GM18907 (cell line): ENCODE results near the gene TSPYL6.

Source experiments
- ATAC-seq: cut with Tn5 transposase; IDR thresholded peaks from one replicate; pipeline ENCODE4 v1.9.1; 2021; ENCODE audit warnings: mild to moderate bottlenecking, moderate library complexity; ENCODE audit not compliant: unreplicated experiment

Gene TSPYL6

DNA sequence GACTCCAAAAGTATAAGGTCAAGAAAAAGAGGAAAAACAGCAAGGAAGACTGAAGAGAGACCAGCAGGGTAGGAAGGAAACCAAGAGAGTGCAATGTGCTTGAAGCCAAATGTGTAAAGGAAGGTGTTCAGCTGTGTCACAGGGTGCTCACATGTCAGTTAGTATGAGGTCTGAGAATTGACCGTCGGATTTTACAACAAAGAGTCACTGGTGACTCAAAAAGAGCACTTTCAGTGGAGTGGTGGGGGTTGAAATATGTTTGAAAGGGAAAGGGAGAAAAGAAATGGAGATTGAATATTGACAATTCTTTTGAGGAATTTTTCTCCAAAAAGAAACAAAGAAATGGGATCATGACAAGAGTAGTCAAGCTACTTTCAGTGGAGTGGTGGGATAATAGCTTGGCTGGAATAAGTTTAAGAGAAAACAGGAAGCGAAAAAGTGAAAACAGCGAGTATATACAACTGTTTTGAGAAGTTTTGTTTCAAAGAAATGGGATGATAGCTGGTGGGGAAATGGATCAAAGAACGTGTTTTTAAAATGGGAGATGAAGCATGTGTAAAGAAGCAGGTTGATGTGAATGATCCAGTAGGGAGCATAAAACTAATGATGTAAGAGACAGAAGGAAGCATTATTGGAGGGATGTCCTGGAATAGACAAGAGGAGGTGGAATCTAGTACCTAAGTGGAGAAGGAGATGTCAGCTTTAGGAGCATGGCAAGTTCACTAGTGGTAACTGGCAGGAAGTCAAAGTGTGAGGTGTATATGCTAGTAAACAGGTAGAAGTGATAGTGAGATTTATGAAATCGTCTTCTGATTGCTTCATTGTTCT is 3.6 kb upstream of the TSPYL6 start:
- peak; percentile 62 for ATAC-seq

- no peak for ATAC-seq
These were observed 2.1 kb upstream of the TSPYL6 start for GRCh38 chr2:54258166-54258565.

- no peak for ATAC-seq
These were observed 569 bp downstream of the TSPYL6 start for GRCh38 chr2:54255230-54256090.

DNA sequence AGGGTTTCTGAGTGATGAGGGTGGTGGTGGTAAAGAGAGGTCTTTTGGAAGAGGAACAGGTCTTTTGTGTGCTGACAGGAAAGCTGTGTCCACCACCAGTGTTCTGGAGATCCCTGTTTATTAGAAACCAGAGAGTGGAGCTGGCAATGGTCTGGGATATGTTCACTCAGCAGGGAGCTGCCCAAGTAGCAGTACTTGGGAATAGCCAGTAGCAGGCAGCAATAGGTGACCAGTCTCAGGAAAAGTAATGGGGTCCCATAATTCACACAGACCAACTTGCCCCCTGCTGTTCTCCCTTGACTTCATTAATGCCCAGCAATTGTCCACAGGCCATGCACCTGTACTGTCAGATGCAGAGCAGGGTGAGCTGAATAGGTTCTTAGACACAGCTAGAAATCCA is 1.8 kb downstream of the TSPYL6 start:
- ATAC-seq: no peak

DNA sequence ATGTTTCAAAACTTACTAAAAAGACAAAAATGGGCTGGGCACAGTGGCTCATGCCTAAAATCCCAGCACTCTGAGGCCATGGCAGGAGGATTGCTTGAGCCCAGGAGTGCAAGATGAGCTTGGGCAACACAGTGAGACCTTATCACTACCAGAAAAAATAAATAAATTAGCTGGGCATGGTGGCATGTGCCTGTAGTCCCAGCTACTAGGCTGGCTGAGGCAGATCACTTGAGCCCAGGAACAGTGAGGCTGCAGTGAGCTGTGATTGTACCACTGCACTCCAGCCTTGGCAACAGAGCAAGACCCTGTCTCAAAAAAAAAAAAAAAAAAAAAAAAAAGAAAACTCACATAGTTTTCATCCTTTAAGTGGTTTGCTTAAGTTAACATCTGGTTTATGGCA is 6.4 kb downstream of the TSPYL6 start:
- ATAC-seq: no peak

GRCh38 chr2:54247115-54247514 is 8.9 kb downstream of the TSPYL6 start:
- ATAC-seq: no peak

DNA sequence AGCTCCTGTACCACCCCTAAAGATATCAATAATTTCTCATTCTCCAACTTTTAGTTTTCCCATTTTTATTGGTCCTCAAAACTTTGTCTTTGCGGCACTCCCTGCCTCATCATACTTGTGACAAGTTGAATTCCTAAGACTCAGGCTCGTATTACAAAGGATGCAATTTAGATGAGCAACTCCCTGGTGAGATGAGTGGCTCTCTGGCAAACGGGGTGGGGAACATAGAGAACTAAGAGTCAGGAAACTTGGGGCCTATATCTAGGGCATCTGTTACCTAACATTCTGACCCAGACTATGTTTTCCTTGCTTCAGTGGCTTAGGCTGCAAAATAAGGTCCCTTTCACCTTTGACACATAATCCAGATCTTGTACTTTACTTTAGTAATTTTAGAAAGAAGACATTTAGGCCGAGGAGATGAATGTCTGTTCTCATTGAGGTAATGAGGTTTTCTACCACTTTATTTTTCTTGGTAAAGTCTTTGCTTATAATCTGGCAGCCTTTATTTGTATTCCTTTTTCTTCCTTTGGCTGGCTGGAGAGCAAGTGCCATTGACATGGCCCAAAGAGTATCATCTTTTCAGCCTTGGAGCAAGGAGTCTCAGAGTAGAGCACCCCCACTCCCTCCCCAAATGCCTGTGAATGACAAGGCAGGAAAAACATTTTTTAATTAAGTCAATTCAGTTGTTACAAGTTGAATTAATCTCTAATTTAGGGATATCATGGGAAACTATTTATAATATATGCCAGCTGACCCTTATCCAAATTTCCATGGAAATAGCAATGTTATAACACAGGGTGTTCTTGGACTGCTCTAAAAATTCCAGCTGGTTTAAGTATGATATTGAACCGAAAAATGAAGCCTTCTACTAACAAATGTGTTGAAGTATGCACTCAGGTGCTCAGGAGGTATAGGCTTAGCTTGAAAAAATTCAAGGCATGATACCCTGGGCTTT is 15.2 kb downstream of the TSPYL6 start:
- no peak for ATAC-seq

GRCh38 chr2:54239427-54239826 is 16.6 kb downstream of the TSPYL6 start:
- ATAC-seq: no peak

GRCh38 chr2:54237428-54237827 is 18.6 kb downstream of the TSPYL6 start:
- no peak for ATAC-seq

DNA sequence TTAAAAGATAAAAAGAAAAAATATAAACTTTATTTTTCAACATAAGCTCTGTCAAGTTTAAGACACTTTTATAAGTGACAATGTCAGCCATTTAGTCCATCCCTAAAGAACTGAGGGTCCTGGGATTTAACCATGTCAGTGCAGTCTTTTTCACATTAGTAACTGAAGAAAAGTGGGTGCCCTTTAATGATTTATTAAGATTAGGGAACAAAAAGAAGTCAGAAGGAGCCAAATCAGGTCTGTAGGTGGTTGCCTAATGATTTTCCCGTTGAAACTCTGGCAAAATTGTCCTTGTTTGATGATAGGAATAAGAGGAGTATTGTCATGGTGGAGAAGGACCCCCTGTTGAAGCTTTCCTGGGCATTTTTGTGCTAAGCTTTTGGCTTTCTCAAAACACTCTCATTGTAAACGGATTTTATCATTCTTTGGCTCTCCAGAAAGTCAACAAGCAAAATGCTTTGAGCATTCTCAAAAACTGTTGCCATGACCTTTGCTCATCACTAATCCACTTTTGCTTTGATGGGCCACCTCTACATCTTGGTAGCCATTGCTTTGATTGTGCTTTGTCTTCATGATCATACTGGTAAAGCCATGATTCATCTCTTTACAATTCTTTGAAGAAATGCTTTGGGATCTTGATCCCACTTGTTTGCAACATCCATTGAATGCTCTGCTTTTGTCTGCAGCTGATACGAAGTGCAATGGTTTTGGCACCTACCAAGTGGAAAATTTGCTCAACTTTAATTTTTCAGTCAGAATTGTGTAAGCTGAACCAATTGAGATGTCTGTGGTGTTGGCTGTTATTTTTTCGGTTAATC is 22.0 kb downstream of the TSPYL6 start:
- no peak for ATAC-seq

DNA sequence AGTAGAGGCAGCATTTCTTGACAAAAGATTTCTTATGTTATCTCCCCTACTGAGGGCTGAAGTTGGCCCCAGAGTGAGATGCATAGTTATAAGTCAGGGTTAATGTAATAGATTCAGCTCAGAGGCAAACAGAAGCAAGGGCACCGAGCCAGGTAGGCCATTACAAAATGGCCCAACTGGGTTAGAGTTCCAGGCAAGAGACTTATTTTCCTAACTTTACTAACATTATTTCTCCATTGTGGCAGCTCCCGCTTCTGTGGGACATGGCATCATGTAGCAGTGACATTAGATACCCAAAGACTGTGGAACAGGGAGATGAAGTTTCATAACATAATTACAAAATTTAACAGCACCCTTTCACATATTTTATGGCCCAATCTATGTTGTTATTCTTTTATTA is 27.1 kb downstream of the TSPYL6 start:
- no peak for ATAC-seq

DNA sequence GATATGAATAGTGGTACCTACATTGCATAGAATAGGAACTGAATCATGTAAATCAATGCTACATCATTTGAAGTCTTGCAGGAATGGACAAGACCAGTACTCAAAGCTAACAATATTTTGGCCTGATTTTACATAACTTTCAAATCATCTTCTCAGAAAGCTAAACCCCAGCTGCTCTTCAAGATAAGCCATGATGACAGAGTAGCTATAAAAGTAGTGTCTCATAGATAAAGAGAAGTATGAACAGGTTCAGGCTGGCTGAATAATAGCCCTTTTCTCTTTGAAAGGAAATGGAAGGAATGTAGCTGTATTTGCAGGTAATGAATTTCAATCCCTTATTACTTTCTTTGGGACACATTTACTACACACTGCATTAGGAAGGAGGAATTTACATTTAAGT is 28.2 kb downstream of the TSPYL6 start:
- ATAC-seq: no peak

DNA sequence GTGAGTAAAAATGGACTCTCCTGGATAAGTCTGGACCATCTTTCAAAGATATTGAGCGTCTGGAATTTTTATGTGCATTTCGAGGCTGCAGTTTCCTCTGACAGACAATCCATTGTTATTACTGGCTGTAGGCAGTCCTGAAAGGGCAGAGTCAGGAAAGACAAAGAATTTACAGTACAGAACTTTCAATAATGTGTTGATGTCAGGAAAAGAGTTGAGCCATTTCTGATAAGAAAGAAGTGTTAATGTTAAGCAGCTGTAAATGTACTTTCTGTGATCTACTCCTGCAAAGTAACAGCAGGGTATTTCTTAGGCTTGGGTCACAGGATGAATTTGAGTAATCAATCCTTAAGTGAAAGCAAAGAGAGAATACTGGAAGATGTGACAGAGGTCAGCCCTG is 29.8 kb downstream of the TSPYL6 start:
- ATAC-seq: no peak

DNA sequence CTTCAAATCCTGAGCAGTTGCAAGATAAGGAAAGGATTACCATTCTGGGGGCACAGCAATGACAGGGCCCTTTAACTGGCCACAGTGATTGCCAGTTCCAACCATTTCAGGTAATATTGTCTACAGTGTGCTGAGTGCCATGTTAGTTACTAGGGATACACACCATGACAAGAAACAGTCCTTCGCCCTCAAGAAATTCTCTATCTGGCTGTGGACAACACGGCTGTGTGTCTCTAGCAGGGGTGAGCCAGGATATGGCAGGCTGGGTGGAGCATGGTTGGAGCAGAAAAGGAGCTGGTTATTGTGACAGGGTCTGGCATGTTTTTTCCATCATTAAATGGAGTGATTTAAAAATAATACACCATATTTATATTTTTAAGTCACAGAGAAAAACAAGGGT is 31.0 kb downstream of the TSPYL6 start:
- ATAC-seq: no peak

- ATAC-seq: no peak
These were observed 42.9 kb downstream of the TSPYL6 start for GRCh38 chr2:54213082-54213481.

DNA sequence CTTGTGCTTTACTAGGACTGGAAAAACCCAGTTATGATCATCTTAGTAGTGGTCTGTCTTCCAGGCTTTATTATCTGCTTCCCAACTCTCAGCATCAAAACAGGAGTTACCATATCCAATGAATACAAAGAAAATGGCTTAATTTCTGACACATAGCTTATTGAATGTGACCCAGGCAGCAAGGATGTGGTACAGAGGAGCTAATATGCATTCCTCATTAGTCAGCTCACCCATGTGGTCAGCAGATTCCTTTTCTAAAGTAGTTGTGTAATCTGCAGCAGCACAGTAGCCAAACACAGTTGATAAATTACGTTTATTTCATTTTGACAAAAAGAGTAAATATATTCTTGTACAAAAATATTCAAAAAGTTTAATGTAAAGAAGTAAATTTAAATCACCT is 43.6 kb downstream of the TSPYL6 start:
- no peak for ATAC-seq

DNA sequence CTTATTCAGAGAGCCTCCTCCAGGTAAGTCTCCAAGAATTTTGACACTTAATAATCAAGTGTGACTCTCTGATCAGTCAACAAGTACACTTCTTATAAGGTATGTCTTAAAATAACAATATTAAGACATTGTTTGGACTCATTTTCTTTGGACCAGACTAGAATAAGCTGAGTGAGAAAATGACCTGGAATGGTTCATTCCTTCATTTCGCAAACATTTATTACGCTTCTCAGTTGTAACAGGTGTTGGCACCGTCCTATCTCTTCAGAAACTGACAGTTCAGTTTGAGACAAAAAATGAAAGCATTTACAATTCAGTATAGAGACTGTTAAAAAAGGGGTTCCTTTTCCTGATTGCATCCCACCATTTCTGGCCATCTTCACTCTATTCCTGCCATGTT is 46.6 kb downstream of the TSPYL6 start:
- ATAC-seq: no peak

- no peak for ATAC-seq
These were observed 47.4 kb downstream of the TSPYL6 start for GRCh38 chr2:54208364-54209240.

DNA sequence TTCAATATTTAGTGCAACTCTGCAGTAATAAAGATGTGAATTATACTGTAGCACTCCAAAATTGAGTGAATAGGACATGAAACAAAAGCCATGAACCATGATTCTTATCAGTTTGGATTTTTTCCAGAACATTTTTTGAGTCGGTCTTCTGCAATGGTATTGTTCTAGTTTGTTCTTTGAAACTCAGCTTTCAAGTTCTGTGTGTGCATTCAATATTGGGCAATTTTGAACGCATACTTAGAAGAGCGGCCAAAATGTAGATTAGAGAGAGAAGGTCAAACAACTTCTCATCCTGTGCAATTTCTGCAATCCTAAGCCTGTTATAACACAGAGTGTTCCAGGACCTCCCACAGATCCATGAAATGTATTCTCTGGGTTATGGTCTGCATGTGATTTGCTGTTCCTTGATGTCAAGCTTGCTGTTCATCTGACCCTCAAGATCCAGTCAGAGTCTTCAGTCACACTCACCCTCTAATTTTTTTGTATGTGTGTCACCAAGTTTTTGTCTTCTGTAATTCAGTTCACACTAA is 48.3 kb downstream of the TSPYL6 start:
- no peak for ATAC-seq
